Activated naive CD4-positive, alpha-beta T cell treated with anti-CD3 and anti-CD28 coated beads, Interleukin-2, amount 50 U/mL, for 16 hours (primary cell): ENCODE measurements around the gene DNAI7.

Source experiments
- DNase-seq: peaks from one replicate; pipeline ENCODE4 v3.0.0-alpha.2; 2020

The DNAI7 gene

GRCh38 chr12:25195056-25195971 lies at the start of gene DNAI7, which contains the start of gene ETFRF1:
DNAI7 (minus strand) TSS chr12:25195160; CDS start chr12:25195078, 82 bp downstream.
ETFRF1 (plus strand) TSS chr12:25195237; CDS start chr12:25203957, 8,720 bp downstream.
- peak; percentile 95 for DNase-seq

GRCh38 chr12:25243680-25243990 lies 48.7 kb upstream of the DNAI7 start:
- no peak for DNase-seq

- DNase-seq, result no peak
Measured at GRCh38 chr12:25242981-25243679, 48.2 kb upstream of the DNAI7 start.

- DNase-seq, result no peak
Measured at GRCh38 chr12:25241167-25242020, 46.4 kb upstream of the DNAI7 start.

- DNase-seq, result no peak
Measured at GRCh38 chr12:25236626-25237025, 41.7 kb upstream of the DNAI7 start.

GRCh38 chr12:25236190-25236589 lies 41.2 kb upstream of the DNAI7 start:
- no peak for DNase-seq

GRCh38 chr12:25213338-25213737 lies 18.4 kb upstream of the DNAI7 start:
- DNase-seq, result no peak

GRCh38 chr12:25208554-25208953 lies 13.6 kb upstream of the DNAI7 start:
- DNase-seq, result no peak

- DNase-seq, result no peak
Measured at GRCh38 chr12:25207846-25208245, 12.9 kb upstream of the DNAI7 start.

GRCh38 chr12:25207411-25207810 lies 12.5 kb upstream of the DNAI7 start:
- DNase-seq, result no peak

- no peak for DNase-seq
Measured at GRCh38 chr12:25202137-25202536, 7.2 kb upstream of the DNAI7 start.

- no peak for DNase-seq
Measured at GRCh38 chr12:25200703-25201102, 5.7 kb upstream of the DNAI7 start.

GRCh38 chr12:25197608-25198007 lies 2.6 kb upstream of the DNAI7 start:
- DNase-seq, result no peak

- DNase-seq, result no peak
Measured at GRCh38 chr12:25194722-25195055, 271 bp downstream of the DNAI7 start.

GRCh38 chr12:25194214-25194613 lies 746 bp downstream of the DNAI7 start:
- no peak for DNase-seq

GRCh38 chr12:25190793-25191192 lies 4.2 kb downstream of the DNAI7 start:
- DNase-seq, result no peak

GRCh38 chr12:25189656-25190055 lies 5.3 kb downstream of the DNAI7 start:
- no peak for DNase-seq

- DNase-seq, result no peak
Measured at GRCh38 chr12:25187781-25188180, 7.2 kb downstream of the DNAI7 start.

GRCh38 chr12:25186788-25187402 lies 8.1 kb downstream of the DNAI7 start:
- no peak for DNase-seq

- DNase-seq, result no peak
Measured at GRCh38 chr12:25186038-25186787, 8.7 kb downstream of the DNAI7 start.

GRCh38 chr12:25184132-25184531 lies 10.8 kb downstream of the DNAI7 start:
- no peak for DNase-seq

GRCh38 chr12:25182765-25183164 lies 12.2 kb downstream of the DNAI7 start:
- DNase-seq, result no peak
